ENCODE results near the gene ZNF107.
"Not testable (repeated sequence)": the region's sequence is repeated elsewhere in the genome, so short reads cannot be mapped to it uniquely, and the experiment has no call there.

Gene ZNF107

GRCh38 chr7:64686493-64687184 lies 20.7 kb downstream of the ZNF107 start:
- no peak for TF ChIP-seq CTCF (IDR thresholded peaks at IDR 0.05; ENCODE audit: borderline replicate concordance, insufficient read depth, low read depth, low read length)
- no peak overlapping the region for H3K4me3 ChIP-seq (ENCODE audit: low read depth, low read length)

GRCh38 chr7:64687249-64687648 lies 21.3 kb downstream of the ZNF107 start:
- no peak overlapping the region for H3K4me3 ChIP-seq (ENCODE audit: low read depth, low read length)
- no peak for TF ChIP-seq CTCF (IDR thresholded peaks at IDR 0.05; ENCODE audit: borderline replicate concordance, insufficient read depth, low read depth, low read length)

- TF ChIP-seq CTCF (IDR thresholded peaks at IDR 0.05; ENCODE audit: borderline replicate concordance, insufficient read depth, low read depth, low read length) = no peak
- H3K4me3 ChIP-seq (ENCODE audit: low read depth, low read length) = no peak overlapping the region
Measured at GRCh38 chr7:64688988-64689387, 23.1 kb downstream of the ZNF107 start.

- no peak overlapping the region for H3K4me3 ChIP-seq (ENCODE audit: low read depth, low read length)
- no peak for TF ChIP-seq CTCF (IDR thresholded peaks at IDR 0.05; ENCODE audit: borderline replicate concordance, insufficient read depth, low read depth, low read length)
Measured at GRCh38 chr7:64691831-64692230, 25.9 kb downstream of the ZNF107 start.

- not testable (repeated sequence) for H3K4me3 ChIP-seq (ENCODE audit: low read depth, low read length)
Measured at GRCh38 chr7:64697863-64698262, 31.9 kb downstream of the ZNF107 start.

GRCh38 chr7:64706625-64707292 lies 40.8 kb downstream of the ZNF107 start:
- TF ChIP-seq CTCF (IDR thresholded peaks at IDR 0.05; ENCODE audit: borderline replicate concordance, insufficient read depth, low read depth, low read length) = no peak

GRCh38 chr7:64717896-64718295 lies 52.0 kb downstream of the ZNF107 start:
- H3K4me3 ChIP-seq (ENCODE audit: low read depth, low read length) = not testable (repeated sequence)

More at GRCh38 chr7:64706625-64707292, 40.8 kb downstream of the ZNF107 start:
- H3K4me3 ChIP-seq (ENCODE audit: low read depth, low read length) = no peak overlapping the region

GRCh38 chr7:64729089-64729848 lies 63.3 kb downstream of the ZNF107 start:
- H3K4me3 ChIP-seq (ENCODE audit: low read depth, low read length) = no peak overlapping the region
- TF ChIP-seq CTCF (IDR thresholded peaks at IDR 0.05; ENCODE audit: borderline replicate concordance, insufficient read depth, low read depth, low read length) = no peak

Data from GM12875 (cell line).